HG03460 (cell line): ENCODE measurements around the gene ADRA2A.

Experiments used
- ATAC-seq: cut with Tn5 transposase; IDR thresholded peaks from one replicate; pipeline ENCODE4 v1.9.1; 2021; ENCODE audit not compliant: unreplicated experiment

The ADRA2A gene

GRCh38 chr10:111130471-111130870, 53.6 kb downstream of the ADRA2A start:
- no peak for ATAC-seq
